Measurements from ENCODE around the gene NPAS3.

DNA sequence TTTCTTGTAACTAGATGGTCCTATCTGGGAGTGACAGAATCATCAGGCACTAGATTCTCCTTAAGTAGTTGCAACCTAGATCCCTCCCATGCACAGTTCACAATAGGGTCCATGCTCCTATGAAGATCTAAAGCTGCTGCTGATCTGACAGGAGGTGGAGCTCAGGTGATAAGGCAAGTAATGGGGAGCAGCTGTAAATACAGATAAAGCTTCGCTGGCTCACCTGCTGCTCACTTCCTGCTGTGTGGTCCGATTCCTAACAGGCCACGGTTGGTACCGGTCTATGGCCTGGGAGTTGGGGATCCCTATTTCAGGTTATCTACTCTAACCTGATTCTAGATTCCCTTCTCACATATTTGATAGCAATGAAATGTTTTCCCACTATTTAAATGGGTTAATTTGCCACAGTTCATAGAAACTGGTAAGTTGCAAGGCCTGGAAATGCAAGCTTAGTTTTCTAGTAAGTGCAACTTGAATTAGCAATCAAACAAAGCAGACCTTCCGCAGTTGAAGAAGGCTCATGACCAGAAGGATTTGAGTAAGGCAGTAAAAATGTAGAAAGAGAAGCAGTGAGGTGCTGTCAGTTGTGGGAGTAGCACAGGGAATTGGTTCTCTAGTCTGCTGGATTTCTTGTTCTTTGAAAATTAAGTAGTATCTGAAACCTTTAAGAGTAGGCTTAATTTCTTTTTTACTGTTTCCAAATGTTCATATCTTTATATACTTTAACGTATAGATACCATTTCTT, 679.9 kb downstream of the NPAS3 start:
- TF ChIP-seq GATA3 (IDR thresholded peaks at IDR 0.05; ENCODE audit: low read depth, low read length) = no peak
- TF ChIP-seq GATA2 (IDR thresholded peaks at IDR 0.05; ENCODE audit: low read depth, low read length) = no peak
